Measurements from ENCODE around the gene SHISA5. TPM values are rescaled to one million over a fixed set of nuclear protein-coding genes. Genes with fewer than 3 reads are reported as not detected.
A peak's percentile ranks its signal among the peaks of the same experiment; 100 is the strongest.

SHISA5 gene
- total RNA-seq, 1 donor = 107 TPM

- no peak for TF ChIP-seq CTCF (IDR thresholded peaks at IDR 0.05; ENCODE audit: insufficient read depth, low read length)
- no peak for DNase-seq (ENCODE audit: low read depth)
- H3K4me3 ChIP-seq (ENCODE audit: low read depth, low read length) = peak overlapping the region; percentile 92
Measured at GRCh38 chr3:48446043-48446424, 57.9 kb downstream of the SHISA5 start.

DNA sequence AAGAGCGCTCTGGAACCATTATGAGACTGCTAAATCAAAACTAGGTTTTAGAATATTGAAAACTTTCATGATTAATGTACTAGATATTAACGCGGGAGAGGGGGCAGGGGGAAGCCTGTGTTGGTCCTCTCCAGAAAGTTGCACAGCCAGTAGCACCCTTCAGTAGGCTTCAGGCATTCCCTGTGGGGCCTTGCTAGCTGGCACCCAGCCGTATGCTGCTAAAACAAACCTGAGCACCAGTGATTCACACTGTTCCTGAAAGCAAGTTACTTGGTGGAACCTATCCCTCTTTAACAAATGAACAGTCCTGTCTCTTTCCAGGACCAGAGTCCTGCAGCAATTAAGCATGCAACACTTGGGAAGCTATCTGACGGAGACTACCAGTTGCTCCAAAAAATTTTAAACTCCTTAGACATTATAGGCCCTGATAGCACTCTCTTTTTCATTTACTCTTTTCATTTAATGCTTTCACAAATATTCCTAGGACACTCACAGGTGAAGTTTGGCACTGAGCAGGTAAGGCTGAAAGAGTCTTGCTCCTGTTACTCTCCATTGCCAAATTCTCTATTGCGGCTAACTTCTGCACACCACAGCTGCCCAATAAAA, 58.6 kb downstream of the SHISA5 start:
- no peak for TF ChIP-seq CTCF (IDR thresholded peaks at IDR 0.05; ENCODE audit: insufficient read depth, low read length)
- DNase-seq (ENCODE audit: low read depth) = no peak
- H3K4me3 ChIP-seq (ENCODE audit: low read depth, low read length) = peak overlapping the region; percentile 92

- DNase-seq (ENCODE audit: low read depth) = no peak
- no peak for TF ChIP-seq CTCF (IDR thresholded peaks at IDR 0.05; ENCODE audit: insufficient read depth, low read length)
- H3K4me3 ChIP-seq (ENCODE audit: low read depth, low read length) = peak overlapping the region; percentile 4
Measured at GRCh38 chr3:48441940-48442339, 62.0 kb downstream of the SHISA5 start.

GRCh38 chr3:48440590-48440958, 63.4 kb downstream of the SHISA5 start:
- no peak for DNase-seq (ENCODE audit: low read depth)
- H3K4me3 ChIP-seq (ENCODE audit: low read depth, low read length) = peak overlapping the region; percentile 97
- TF ChIP-seq CTCF (IDR thresholded peaks at IDR 0.05; ENCODE audit: insufficient read depth, low read length) = no peak

GRCh38 chr3:48439820-48440589, 64.0 kb downstream of the SHISA5 start, which contains the start of the genes CCDC51 and TMA7:
Gene CCDC51 (minus strand): TSS chr3:48440119. CDS start chr3:48435128, 4,991 bp downstream.
Gene TMA7 (plus strand): TSS chr3:48440257. CDS start chr3:48440297, 40 bp downstream.
- TF ChIP-seq CTCF (IDR thresholded peaks at IDR 0.05; ENCODE audit: insufficient read depth, low read length) = no peak
- H3K4me3 ChIP-seq (ENCODE audit: low read depth, low read length) = peak within 1 kb of the TSS; percentile 97
- peak; percentile 93 for DNase-seq (ENCODE audit: low read depth)

GRCh38 chr3:48437812-48438211, 66.2 kb downstream of the SHISA5 start:
- H3K4me3 ChIP-seq (ENCODE audit: low read depth, low read length) = no peak overlapping the region
- no peak for TF ChIP-seq CTCF (IDR thresholded peaks at IDR 0.05; ENCODE audit: insufficient read depth, low read length)
- DNase-seq (ENCODE audit: low read depth) = no peak
